Sigmoid colon (tissue), 4 donors: ENCODE measurements around the gene GNG3.

Source experiments
- EP300 ChIP-seq, 4 donors: sonication (generic); formaldehyde crosslinking; IDR thresholded peaks; one replicate each; pipeline ENCODE4 v1.6.1; 2017; ENCODE audit warnings: antibody characterized with exemption in 4 of 4
- POLR2A ChIP-seq, 2 donors: fragments of 450-650 bp; IDR thresholded peaks; one replicate each; pipeline ENCODE4 v1.6.1; 2016; ENCODE audit warnings: antibody characterized with exemption in 2 of 2, mild to moderate bottlenecking in 2 of 2, moderate library complexity in 2 of 2
- POLR2AphosphoS5 ChIP-seq, 4 donors: sonication (generic); formaldehyde crosslinking; IDR thresholded peaks; one replicate each; pipeline ENCODE4 v1.6.1; 2017; ENCODE audit warnings: antibody characterized with exemption in 4 of 4
- TF ChIP-seq, protein P1 (sequence below), 4 experiments: fragments of 450-650 bp in 3 of 4; fragments of 200-600 bp in 1 of 4; IDR thresholded peaks; one replicate each; pipeline ENCODE4 v1.5.1; 2016 to 2019; ENCODE audit warnings: antibody characterized with exemption in 4 of 4, mild to moderate bottlenecking in 3 of 4, moderate library complexity in 2 of 4

DNA sequence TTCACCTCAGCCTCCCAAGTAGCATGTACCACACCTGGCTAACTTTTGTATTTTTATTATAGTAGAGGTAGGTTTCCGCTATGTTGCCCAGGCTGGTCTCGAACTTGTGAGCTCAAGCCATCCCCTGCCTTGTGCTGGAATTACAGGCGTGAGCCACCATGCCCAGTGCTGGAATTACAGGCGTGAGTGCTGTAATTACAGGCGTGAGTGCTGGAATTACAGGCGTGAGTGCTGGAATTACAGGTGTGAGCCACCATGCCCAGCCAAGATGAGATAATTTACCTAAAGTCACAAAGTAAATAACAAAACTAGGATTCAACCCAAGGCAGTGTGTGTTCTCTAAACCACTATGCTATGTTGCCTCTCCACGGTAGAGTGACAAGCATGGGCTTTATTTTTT is 25.0 kb upstream of the GNG3 start:
- TF ChIP-seq, protein P1, sequence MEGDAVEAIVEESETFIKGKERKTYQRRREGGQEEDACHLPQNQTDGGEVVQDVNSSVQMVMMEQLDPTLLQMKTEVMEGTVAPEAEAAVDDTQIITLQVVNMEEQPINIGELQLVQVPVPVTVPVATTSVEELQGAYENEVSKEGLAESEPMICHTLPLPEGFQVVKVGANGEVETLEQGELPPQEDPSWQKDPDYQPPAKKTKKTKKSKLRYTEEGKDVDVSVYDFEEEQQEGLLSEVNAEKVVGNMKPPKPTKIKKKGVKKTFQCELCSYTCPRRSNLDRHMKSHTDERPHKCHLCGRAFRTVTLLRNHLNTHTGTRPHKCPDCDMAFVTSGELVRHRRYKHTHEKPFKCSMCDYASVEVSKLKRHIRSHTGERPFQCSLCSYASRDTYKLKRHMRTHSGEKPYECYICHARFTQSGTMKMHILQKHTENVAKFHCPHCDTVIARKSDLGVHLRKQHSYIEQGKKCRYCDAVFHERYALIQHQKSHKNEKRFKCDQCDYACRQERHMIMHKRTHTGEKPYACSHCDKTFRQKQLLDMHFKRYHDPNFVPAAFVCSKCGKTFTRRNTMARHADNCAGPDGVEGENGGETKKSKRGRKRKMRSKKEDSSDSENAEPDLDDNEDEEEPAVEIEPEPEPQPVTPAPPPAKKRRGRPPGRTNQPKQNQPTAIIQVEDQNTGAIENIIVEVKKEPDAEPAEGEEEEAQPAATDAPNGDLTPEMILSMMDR (IDR thresholded peaks at IDR 0.05), result no peak
- TF ChIP-seq POLR2A (IDR thresholded peaks at IDR 0.05) (no peak), EP300 (IDR thresholded peaks at IDR 0.05) (no peak), POLR2AphosphoS5 (IDR thresholded peaks at IDR 0.05) (no peak)
